A673 (cell line): Measurements from ENCODE around the gene COL20A1.

Experiments used
- EZH2 ChIP-seq: fragments of 200-600 bp; sonication (generic); IDR thresholded peaks from 2 replicates; pipeline ENCODE4 v1.6.1; 2017; ENCODE audit warnings: borderline replicate concordance, low read depth, mild to moderate bottlenecking, mixed read lengths, antibody characterized with exemption, low read length; ENCODE audit not compliant: poor library complexity, severe bottlenecking
- TF ChIP-seq, protein P1 (sequence below): fragments of 300-800, 200-600 bp; sonication (generic); conservative IDR thresholded peaks from 2 replicates; pipeline ENCODE4 v1.5.1; 2017; ENCODE audit warnings: low read depth, mild to moderate bottlenecking, antibody characterized with exemption, low read length, moderate library complexity, mixed read lengths

DNA sequence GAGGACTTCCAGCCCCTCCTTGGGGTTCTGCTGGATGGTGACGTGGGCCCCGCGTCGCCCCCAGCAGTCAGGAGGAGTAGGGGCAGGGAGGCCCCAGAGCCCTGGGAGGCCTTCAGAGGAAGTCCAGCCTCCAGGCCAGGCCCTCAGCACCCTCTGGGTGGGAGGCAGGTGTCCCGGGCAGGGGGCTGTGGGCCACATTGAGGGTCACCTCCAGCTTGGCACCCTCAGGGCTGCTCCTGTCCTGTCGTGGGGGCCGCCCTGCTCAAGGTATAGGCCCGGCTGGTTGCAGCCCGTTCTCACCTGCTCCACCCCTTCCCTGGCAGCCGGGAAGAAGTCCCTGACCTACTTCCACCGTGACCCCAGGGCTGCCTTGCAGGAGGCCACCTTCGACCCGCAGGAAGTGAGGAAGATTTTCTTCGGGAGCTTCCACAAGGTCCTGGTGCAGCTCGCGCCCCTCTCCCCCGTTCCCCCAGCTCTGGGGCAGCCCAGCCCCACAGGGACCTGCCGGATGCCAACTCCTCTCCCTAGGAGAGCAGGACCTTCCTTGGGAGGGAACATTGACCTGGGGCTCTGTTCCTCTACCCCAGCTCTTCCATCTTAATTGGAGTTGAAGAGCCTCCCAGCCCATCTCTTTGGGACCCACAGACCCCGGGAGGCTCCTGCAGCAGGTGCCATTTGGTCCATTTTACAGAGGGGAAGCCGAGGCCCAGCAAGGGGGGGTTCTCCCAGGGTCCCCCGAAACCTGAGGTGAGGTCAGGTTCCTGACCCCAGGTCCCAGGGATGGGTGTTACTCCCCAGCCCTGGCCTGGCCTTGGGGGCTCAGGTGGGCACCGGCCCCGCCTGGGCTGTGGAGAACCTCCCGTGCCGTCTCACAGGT, 26.4 kb downstream of the COL20A1 start:
- TF ChIP-seq, protein P1, sequence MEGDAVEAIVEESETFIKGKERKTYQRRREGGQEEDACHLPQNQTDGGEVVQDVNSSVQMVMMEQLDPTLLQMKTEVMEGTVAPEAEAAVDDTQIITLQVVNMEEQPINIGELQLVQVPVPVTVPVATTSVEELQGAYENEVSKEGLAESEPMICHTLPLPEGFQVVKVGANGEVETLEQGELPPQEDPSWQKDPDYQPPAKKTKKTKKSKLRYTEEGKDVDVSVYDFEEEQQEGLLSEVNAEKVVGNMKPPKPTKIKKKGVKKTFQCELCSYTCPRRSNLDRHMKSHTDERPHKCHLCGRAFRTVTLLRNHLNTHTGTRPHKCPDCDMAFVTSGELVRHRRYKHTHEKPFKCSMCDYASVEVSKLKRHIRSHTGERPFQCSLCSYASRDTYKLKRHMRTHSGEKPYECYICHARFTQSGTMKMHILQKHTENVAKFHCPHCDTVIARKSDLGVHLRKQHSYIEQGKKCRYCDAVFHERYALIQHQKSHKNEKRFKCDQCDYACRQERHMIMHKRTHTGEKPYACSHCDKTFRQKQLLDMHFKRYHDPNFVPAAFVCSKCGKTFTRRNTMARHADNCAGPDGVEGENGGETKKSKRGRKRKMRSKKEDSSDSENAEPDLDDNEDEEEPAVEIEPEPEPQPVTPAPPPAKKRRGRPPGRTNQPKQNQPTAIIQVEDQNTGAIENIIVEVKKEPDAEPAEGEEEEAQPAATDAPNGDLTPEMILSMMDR: no peak
- TF ChIP-seq EZH2: no peak
